Measurements from ENCODE around the gene EXOSC1. TPM values are rescaled to one million over a fixed set of nuclear protein-coding genes. Genes with fewer than 3 reads are reported as not detected.

Gene EXOSC1
- polyA plus RNA-seq, 1 of the 3 experiments (the other 2 are of a cell fraction): 49.0 TPM

GRCh38 chr10:97475936-97476594 is 30.3 kb upstream of the EXOSC1 start:
- Histone ChIP-seq H3K27me3 (ENCODE audit: insufficient read depth) (no peaks in the 10 kb centered on the region), H3K9ac (no peak overlapping the region), H3F3A (replicated peaks; ENCODE audit: insufficient read depth) (peaks cover 7% of the 10 kb centered on the region), H2AFZ (ENCODE audit: low read depth) (no peak overlapping the region), H3K4me3 (ENCODE audit: low read depth in 2 of 2, low read length in 1 of 2) (no peak overlapping the region), H3K4me2 (no peak overlapping the region), H3K79me2 (ENCODE audit: insufficient read depth) (peaks cover 10% of the 10 kb centered on the region; the same call in 1 of the 2 replicates), H3K9me2 (no peaks in the 10 kb centered on the region), H3K27ac (ENCODE audit: low read depth in 2 of 2, low read length in 1 of 2) (no peak overlapping the region), H4K20me1 (ENCODE audit: insufficient read depth) (no peaks in the 10 kb centered on the region), H3K36me3 (replicated peaks in 1 of 2; ENCODE audit: control insufficient read depth in 1 of 2, insufficient read depth in 2 of 2, low read length in 1 of 2) (peaks cover 64 to 66% of the 10 kb centered on the region in 2 experiments), H3K4me1 (ENCODE audit: control insufficient read depth in 1 of 2, insufficient read depth in 2 of 2, low read depth in 1 of 2, low read length in 1 of 2) (no peaks in the 10 kb centered on the region; a peak in 1 of 4 replicates), H3K9me3 (no peaks in the 10 kb centered on the region)
- POLR2A ChIA-PET: no interaction called here
- CTCF ChIA-PET: interaction anchor here (1.1 to 4.2 kb wide), 5 partner anchors 9 to 133 kb away, joined by 3 to 24 read pairs (median 7); no protein-coding TSS in a partner anchor
- TF ChIP-seq YY1 (IDR thresholded peaks at IDR 0.05; ENCODE audit: low read depth) (no peak), MXI1 (IDR thresholded peaks at IDR 0.05; ENCODE audit: low read depth, low read length) (no peak), GATA2 (CRISPR knock-in tag; IDR thresholded peaks at IDR 0.05) (no peak), ELF1 (IDR thresholded peaks at IDR 0.05) (no peak), NFIC (IDR thresholded peaks at IDR 0.05; ENCODE audit: borderline replicate concordance) (no peak), POLR2AphosphoS5 (IDR thresholded peaks at IDR 0.05; ENCODE audit: low read depth, low read length) (no peak)
- WGBS (ENCODE audit: low lambda C conversion rate): 92% methylated on average over 2 of the region's 2 CpGs
- DNase-seq: no peak

- ChIA-PET POLR2A (no interaction called here), CTCF (interaction anchor here (0.5 to 4.2 kb wide), 6 partner anchors 8 to 134 kb away, joined by 3 to 24 read pairs (median 6); no protein-coding TSS in a partner anchor)
- Histone ChIP-seq H3K27me3 (ENCODE audit: insufficient read depth) (no peaks in the 10 kb centered on the region), H3K4me2 (no peak overlapping the region), H3K27ac (ENCODE audit: low read depth in 2 of 2, low read length in 1 of 2) (no peak overlapping the region), H3K9ac (no peak overlapping the region), H3K4me1 (ENCODE audit: control insufficient read depth in 1 of 2, insufficient read depth in 2 of 2, low read depth in 1 of 2, low read length in 1 of 2) (no peaks in the 10 kb centered on the region; a peak in 1 of 4 replicates), H4K20me1 (ENCODE audit: insufficient read depth) (no peaks in the 10 kb centered on the region), H3K9me2 (no peaks in the 10 kb centered on the region), H2AFZ (ENCODE audit: low read depth) (no peak overlapping the region), H3K79me2 (ENCODE audit: insufficient read depth) (peaks cover 10% of the 10 kb centered on the region; the same call in 1 of the 2 replicates), H3K4me3 (ENCODE audit: low read depth in 2 of 2, low read length in 1 of 2) (no peak overlapping the region), H3F3A (replicated peaks; ENCODE audit: insufficient read depth) (peaks cover 7% of the 10 kb centered on the region), H3K36me3 (replicated peaks in 1 of 2; ENCODE audit: control insufficient read depth in 1 of 2, insufficient read depth in 2 of 2, low read length in 1 of 2) (peaks cover 63 to 66% of the 10 kb centered on the region in 2 experiments), H3K9me3 (no peaks in the 10 kb centered on the region)
- TF ChIP-seq NFIC (IDR thresholded peaks at IDR 0.05; ENCODE audit: borderline replicate concordance) (no peak), MAX (IDR thresholded peaks at IDR 0.05; ENCODE audit: low read depth) (no peak), FOSL2 (IDR thresholded peaks at IDR 0.05; ENCODE audit: borderline replicate concordance, low read depth) (no peak), IRF3 (IDR thresholded peaks at IDR 0.05; ENCODE audit: low read depth, low read length) (no peak), POLR2AphosphoS5 (IDR thresholded peaks at IDR 0.05; ENCODE audit: low read depth, low read length) (no peak), REST (IDR thresholded peaks at IDR 0.05; ENCODE audit: low read depth, low read length) (no peak), USF2 (IDR thresholded peaks at IDR 0.05; ENCODE audit: borderline replicate concordance, low read depth, low read length) (no peak), RCOR1 (IDR thresholded peaks at IDR 0.05; ENCODE audit: low read length) (no peak), TEAD4 (IDR thresholded peaks at IDR 0.05; ENCODE audit: borderline replicate concordance, insufficient read depth) (no peak), ZBTB33 (IDR thresholded peaks at IDR 0.05; ENCODE audit: borderline replicate concordance, low read depth) (no peak), MEF2A (IDR thresholded peaks at IDR 0.05; ENCODE audit: borderline replicate concordance, low read depth) (no peak)
- 98% methylated on average over 4 of the region's 4 CpGs for WGBS (ENCODE audit: low lambda C conversion rate)
- DNase-seq: no peak
Measured at GRCh38 chr10:97474918-97475317, 29.1 kb upstream of the EXOSC1 start.
